ENCODE data around the gene FAM131A.
A peak's percentile ranks its signal among the peaks of the same experiment; 100 is the strongest.

Gene FAM131A

DNA sequence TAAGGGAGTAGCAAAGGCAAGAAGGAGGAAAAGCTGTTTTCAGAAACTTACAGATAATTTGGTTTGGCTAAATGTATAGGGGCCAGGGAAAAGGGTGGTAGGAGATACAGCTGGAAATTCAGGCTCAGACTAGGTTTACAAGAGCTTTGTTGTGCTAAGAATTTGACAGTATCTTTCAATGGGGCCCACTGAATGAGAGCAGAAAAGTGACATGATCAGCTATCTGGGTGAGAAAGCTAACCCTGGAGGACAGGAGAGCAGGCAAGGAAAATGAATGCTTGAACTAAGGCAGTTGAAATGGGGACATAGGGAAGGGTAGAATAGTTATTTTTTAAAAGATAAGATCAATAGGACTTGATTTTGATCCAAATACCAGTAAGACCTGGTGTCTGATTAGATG, 25.8 kb upstream of the FAM131A start:
- ATAC-seq, result no peak
- no peak for DNase-seq
- Mint-ChIP-seq H3K27ac (no peak overlapping the region), H3K4me3 (no peak overlapping the region), H3K4me1 (peaks cover 20% of the 10 kb centered on the region), H3K27me3 (no peaks in the 10 kb centered on the region), H3K9me3 (no peaks in the 10 kb centered on the region)

GRCh38 chr3:184314363-184314699, 23.1 kb upstream of the FAM131A start, which contains the start of gene EIF4G1:
TSS of gene EIF4G1 (plus strand) at chr3:184314606. CDS start at chr3:184315797, 1,191 bp downstream.
- DNase-seq (peak; percentile 90 to 91), ATAC-seq (peak; percentile 89)
- peak within 1 kb of the TSS; percentile 74 to 89 for H3K4me3 Mint-ChIP-seq
- H3K27ac Mint-ChIP-seq, result peak within 1 kb of the TSS; percentile 94 to 95
- peaks cover 36% of the 10 kb centered on the region for H3K4me1 Mint-ChIP-seq
- H3K27me3 Mint-ChIP-seq, result no peaks in the 10 kb centered on the region
- H3K9me3 Mint-ChIP-seq, result no peaks in the 10 kb centered on the region

DNA sequence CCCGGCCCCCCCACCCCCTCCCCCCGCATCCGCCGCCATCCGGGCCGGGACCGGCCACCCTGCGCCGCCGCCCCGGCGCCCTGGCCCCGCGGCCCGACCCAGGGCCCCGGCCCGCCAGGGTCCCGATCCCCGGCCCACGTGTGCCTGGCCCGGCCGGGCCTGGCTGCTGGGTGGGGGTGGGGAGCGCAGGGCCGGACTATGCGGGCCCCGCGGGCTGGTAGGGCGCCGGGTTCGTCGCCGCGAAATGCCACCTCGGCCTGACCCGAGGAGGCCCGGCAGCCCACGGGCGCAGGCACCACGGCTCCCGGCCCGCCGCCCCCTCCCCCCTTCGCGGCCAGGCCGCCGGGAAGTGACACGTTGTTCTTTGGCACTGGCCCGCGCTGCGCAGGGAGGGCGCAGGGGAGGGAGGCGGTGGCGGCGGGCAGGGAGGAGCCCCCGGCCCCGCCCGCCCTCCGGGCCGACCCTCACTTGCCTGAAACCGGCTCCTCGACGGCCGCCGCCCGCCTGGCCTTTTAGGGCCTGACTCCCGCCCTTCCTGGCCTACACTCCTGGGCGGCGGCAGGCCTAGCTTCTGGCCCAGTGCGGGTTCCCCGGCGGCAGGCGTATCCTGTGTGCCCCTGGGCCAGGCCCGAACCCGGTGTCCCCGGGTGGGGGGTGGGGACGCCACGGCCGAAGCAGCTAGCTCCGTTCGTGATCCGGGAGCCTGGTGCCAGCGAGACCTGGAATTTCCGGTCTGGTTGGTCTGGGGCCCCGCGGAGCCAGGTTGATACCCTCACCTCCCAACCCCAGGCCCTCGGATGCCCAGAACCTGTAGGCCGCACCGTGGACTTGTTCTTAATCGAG, 22.5 kb upstream of the FAM131A start:
- Mint-ChIP-seq H3K4me1 (peaks cover 42% of the 10 kb centered on the region), H3K27me3 (no peaks in the 10 kb centered on the region), H3K4me3 (peak overlapping the region; percentile 74 to 89), H3K9me3 (no peaks in the 10 kb centered on the region), H3K27ac (peak overlapping the region; percentile 94 to 95)
- ATAC-seq (peak; percentile 67), DNase-seq (peak; percentile 55 to 62)

DNA sequence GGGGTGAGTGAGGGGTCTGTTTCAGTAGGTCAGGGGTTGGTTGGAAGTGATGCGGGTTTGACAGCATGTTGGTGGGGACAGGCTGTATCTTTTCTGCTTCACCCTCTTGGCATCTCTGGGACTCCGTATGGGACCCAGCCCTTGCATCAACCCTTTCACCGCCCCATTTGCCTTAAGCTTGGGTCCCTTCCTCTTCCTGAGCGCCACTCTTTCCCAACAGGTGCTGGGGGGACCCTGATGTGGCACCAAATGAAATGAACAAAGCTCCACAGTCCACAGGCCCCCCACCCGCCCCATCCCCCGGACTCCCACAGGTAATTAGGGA, 21.9 kb upstream of the FAM131A start:
- H3K4me3 Mint-ChIP-seq, result peak overlapping the region; percentile 67 to 78
- H3K27me3 Mint-ChIP-seq, result no peaks in the 10 kb centered on the region
- ATAC-seq (peak; percentile 10), DNase-seq (no peak)
- no peaks in the 10 kb centered on the region for H3K9me3 Mint-ChIP-seq
- peaks cover 42% of the 10 kb centered on the region for H3K4me1 Mint-ChIP-seq
- H3K27ac Mint-ChIP-seq, result peak overlapping the region; percentile 71 to 94

DNA sequence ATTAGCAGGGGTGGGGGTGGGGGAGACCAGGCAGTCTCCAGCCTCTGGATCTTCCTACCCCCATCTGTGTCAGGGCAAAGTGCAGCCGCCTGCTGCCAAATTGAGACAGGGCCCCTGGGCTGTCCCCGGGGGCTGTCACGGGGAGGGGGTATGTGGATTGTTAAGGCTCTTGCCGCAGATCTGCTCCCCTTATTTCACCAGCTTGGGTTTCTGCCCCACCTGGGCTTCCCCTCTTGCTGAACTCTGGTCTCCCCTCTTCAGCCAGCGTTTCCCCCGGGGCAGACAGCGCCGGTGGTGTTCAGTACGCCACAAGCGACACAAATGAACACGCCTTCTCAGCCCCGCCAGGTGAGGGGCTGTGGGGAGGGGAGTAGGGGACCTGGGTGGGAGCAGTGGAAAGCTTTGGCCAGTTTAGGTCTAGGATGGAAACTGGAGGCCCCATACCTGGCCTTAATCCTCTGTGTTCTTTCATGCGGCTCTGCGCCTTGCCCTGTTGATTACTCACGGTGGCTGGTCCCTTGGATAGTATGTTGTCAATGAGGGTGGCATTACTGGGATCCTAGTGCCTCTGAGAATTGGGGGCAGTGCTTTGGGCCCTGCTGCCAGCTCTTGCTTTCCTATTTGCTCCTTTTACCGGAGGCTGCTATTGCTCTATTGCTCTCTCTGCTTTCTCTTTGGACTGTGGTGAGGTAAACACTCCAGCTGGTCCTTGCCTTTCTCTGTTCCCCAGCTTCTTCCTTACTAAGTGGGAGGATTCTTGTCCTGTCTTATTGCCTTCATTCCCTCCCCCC, 21.3 kb upstream of the FAM131A start:
- ATAC-seq (peak; percentile 2), DNase-seq (no peak)
- Mint-ChIP-seq H3K27me3 (no peaks in the 10 kb centered on the region), H3K4me1 (peaks cover 42% of the 10 kb centered on the region), H3K9me3 (no peaks in the 10 kb centered on the region), H3K4me3 (peak overlapping the region; percentile 67 to 78), H3K27ac (peak overlapping the region; percentile 71 to 94)

- DNase-seq (no peak), ATAC-seq (no peak)
- Mint-ChIP-seq H3K4me1 (peaks cover 47% of the 10 kb centered on the region), H3K9me3 (no peaks in the 10 kb centered on the region), H3K27ac (peak overlapping the region; percentile 71 to 90), H3K27me3 (no peaks in the 10 kb centered on the region), H3K4me3 (peak overlapping the region; percentile 67 to 78)
These were observed 20.6 kb upstream of the FAM131A start for GRCh38 chr3:184316792-184317191.

DNA sequence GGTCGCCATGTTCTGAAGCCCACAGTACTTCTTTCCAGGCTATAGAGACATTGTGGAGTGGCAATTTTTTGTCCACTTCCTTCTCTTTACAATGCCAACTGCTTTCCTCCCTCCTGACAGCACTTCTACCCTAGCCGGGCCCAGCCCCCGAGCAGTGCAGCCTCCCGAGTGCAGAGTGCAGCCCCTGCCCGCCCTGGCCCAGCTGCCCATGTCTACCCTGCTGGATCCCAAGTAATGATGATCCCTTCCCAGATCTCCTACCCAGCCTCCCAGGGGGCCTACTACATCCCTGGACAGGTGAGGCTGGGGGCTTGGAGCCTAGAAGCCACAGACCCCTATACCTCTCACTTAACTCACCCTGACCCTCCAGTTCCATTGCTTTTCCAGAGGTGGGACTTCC, 20.2 kb upstream of the FAM131A start:
- peak overlapping the region; percentile 55 to 78 for H3K4me3 Mint-ChIP-seq

GRCh38 chr3:184320104-184320445, 17.3 kb upstream of the FAM131A start:
- Mint-ChIP-seq H3K4me3 (no peak overlapping the region), H3K27ac (peak overlapping the region; percentile 43 to 55)
- peak; percentile 57 for ATAC-seq

More for the DNA sequence above, 20.2 kb upstream of the FAM131A start:
- no peaks in the 10 kb centered on the region for H3K9me3 Mint-ChIP-seq
- ATAC-seq (no peak), DNase-seq (no peak)
- peaks cover 51% of the 10 kb centered on the region for H3K4me1 Mint-ChIP-seq
- no peaks in the 10 kb centered on the region for H3K27me3 Mint-ChIP-seq
- peak overlapping the region; percentile 24 to 86 for H3K27ac Mint-ChIP-seq

GRCh38 chr3:184321666-184322065, 15.7 kb upstream of the FAM131A start:
- DNase-seq, result no peak
- Mint-ChIP-seq H3K27me3 (no peaks in the 10 kb centered on the region), H3K27ac (peak overlapping the region; percentile 63 to 81), H3K4me1 (peaks cover 77% of the 10 kb centered on the region), H3K4me3 (no peak overlapping the region), H3K9me3 (no peaks in the 10 kb centered on the region)
- ATAC-seq, result no peak

More at GRCh38 chr3:184320104-184320445, 17.3 kb upstream of the FAM131A start:
- H3K27me3 Mint-ChIP-seq, result no peaks in the 10 kb centered on the region
- H3K4me1 Mint-ChIP-seq, result peaks cover 77% of the 10 kb centered on the region
- DNase-seq, result peak in 1 of 2 donors; percentile 30
- no peaks in the 10 kb centered on the region for H3K9me3 Mint-ChIP-seq

DNA sequence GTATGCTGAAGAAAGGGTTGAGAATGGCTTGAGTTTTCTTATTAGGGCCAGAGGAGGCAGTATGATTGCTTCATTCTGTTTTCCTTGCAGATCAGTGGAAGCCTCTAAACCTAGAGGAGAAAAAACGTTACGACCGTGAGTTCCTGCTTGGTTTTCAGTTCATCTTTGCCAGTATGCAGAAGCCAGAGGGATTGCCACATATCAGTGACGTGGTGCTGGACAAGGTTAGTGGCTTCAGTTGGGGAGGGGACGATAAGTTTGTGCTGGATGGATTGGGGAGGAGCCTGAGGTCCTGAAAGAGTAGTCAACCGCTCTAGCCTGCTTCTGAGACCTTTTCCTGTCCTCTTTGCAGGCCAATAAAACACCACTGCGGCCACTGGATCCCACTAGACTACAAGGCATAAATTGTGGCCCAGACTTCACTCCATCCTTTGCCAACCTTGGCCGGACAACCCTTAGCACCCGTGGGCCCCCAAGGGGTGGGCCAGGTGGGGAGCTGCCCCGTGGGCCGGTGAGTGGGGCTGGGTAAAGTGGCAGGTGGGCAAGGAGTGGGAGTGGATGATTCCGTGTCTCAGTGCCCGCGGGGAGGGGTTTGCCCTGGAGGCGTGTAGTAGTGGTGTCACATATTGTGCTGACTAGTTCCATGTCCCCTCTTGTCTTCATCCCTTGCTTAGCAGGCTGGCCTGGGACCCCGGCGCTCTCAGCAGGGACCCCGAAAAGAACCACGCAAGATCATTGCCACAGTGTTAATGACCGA, 14.5 kb upstream of the FAM131A start:
- Mint-ChIP-seq H3K27ac (peak overlapping the region in 1 of 2 donors; percentile 93), H3K27me3 (no peaks in the 10 kb centered on the region), H3K4me3 (no peak overlapping the region), H3K9me3 (no peaks in the 10 kb centered on the region), H3K4me1 (peaks cover 77% of the 10 kb centered on the region)
- DNase-seq, result no peak
- no peak for ATAC-seq

DNA sequence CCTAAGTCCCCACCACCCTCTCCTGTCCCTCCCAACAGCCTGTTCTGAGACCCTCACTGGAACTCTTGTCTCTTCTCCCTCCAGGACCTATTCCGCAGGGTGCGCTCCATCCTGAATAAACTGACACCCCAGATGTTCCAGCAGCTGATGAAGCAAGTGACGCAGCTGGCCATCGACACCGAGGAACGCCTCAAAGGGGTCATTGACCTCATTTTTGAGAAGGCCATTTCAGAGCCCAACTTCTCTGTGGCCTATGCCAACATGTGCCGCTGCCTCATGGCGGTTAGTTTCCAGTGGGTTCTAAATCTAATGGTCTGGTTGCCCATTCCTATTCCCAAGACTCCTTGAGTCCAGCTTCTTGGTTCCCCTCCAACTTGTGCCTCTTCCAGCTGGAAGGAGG, 13.7 kb upstream of the FAM131A start:
- DNase-seq (no peak), ATAC-seq (no peak)
- H3K27me3 Mint-ChIP-seq, result no peaks in the 10 kb centered on the region
- H3K27ac Mint-ChIP-seq, result peak overlapping the region in 1 of 2 donors; percentile 93
- H3K9me3 Mint-ChIP-seq, result no peaks in the 10 kb centered on the region
- peaks cover 77% of the 10 kb centered on the region for H3K4me1 Mint-ChIP-seq
- H3K4me3 Mint-ChIP-seq, result no peak overlapping the region

DNA sequence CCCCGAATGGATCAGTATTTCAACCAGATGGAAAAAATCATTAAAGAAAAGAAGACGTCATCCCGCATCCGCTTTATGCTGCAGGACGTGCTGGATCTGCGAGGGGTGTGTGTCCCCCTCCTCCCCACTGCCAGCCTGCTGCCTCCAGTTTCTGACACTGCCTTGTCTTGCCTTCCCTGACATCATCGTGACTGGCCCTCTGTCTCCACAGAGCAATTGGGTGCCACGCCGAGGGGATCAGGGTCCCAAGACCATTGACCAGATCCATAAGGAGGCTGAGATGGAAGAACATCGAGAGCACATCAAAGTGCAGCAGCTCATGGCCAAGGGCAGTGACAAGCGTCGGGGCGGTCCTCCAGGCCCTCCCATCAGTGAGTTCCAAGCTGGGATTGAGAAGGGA, 12.1 kb upstream of the FAM131A start:
- DNase-seq (no peak), ATAC-seq (no peak)
- Mint-ChIP-seq H3K27ac (peak overlapping the region; percentile 30 to 66), H3K4me3 (no peak overlapping the region), H3K27me3 (no peaks in the 10 kb centered on the region), H3K9me3 (no peaks in the 10 kb centered on the region), H3K4me1 (peaks cover 77% of the 10 kb centered on the region)

GRCh38 chr3:184325715-184326369, 11.6 kb upstream of the FAM131A start:
- H3K4me1 Mint-ChIP-seq, result peaks cover 78% of the 10 kb centered on the region
- no peak for DNase-seq
- ATAC-seq, result peak; percentile 70

GRCh38 chr3:184327171-184327570, 10.2 kb upstream of the FAM131A start:
- no peaks in the 10 kb centered on the region for H3K9me3 Mint-ChIP-seq
- DNase-seq, result no peak
- H3K27ac Mint-ChIP-seq, result peak overlapping the region in 1 of 2 donors; percentile 68
- H3K4me3 Mint-ChIP-seq, result no peak overlapping the region
- H3K27me3 Mint-ChIP-seq, result no peaks in the 10 kb centered on the region
- no peak for ATAC-seq
- H3K4me1 Mint-ChIP-seq, result peaks cover 83% of the 10 kb centered on the region

More at GRCh38 chr3:184325715-184326369, 11.6 kb upstream of the FAM131A start:
- Mint-ChIP-seq H3K9me3 (no peaks in the 10 kb centered on the region), H3K4me3 (no peak overlapping the region), H3K27me3 (no peaks in the 10 kb centered on the region), H3K27ac (peak overlapping the region in 1 of 2 donors; percentile 66)

DNA sequence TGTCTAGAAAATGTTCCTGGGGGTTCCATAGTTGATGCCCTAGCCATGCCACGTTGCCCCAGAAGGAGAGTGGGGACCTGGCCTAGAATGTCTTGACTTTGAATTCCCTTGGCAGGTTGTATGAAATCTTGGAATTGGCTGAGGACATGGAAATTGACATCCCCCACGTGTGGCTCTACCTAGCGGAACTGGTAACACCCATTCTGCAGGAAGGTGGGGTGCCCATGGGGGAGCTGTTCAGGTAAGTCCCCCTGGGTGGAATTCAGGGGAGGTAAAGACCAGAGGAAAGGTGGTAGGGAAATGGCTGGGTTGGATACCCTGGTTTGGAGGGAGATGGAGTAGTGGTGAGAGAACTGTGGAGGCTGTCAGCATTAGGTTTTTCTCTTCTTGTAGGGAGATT, 8.9 kb upstream of the FAM131A start:
- no peak for ATAC-seq
- H3K27ac Mint-ChIP-seq, result no peak overlapping the region

More for the DNA sequence above, 8.9 kb upstream of the FAM131A start:
- H3K9me3 Mint-ChIP-seq, result no peaks in the 10 kb centered on the region
- H3K4me3 Mint-ChIP-seq, result no peak overlapping the region
- DNase-seq, result no peak
- no peaks in the 10 kb centered on the region for H3K27me3 Mint-ChIP-seq
- peaks cover 85% of the 10 kb centered on the region for H3K4me1 Mint-ChIP-seq
